Measurements from ENCODE around the gene ST6GALNAC1.

- TF ChIP-seq GATA2 (IDR thresholded peaks at IDR 0.05; ENCODE audit: low read depth, low read length): no peak
- TF ChIP-seq GATA3 (IDR thresholded peaks at IDR 0.05; ENCODE audit: low read depth, low read length): no peak
These were observed 29.3 kb upstream of the ST6GALNAC1 start for GRCh38 chr17:76672892-76673291.
